Pons (tissue), 1 donor: Measurements from ENCODE around the gene ZNF836.
"Not testable (repeated sequence)": the region's sequence is repeated elsewhere in the genome, so short reads cannot be mapped to it uniquely, and the experiment has no call there.

Experiments used
- DNase-seq: peaks from one replicate; pipeline ENCODE4 v3.0.0-alpha.2; 2016; ENCODE audit warnings: low spot score

The ZNF836 gene

GRCh38 chr19:52171321-52172169, at the start of gene ZNF836:
Gene ZNF836, minus strand, starts transcription at chr19:52171621. Its CDS starts 3,549 bp downstream, at chr19:52168072.
- DNase-seq = peak; percentile 73

GRCh38 chr19:52221031-52221430, 49.6 kb upstream of the ZNF836 start:
- no peak for DNase-seq

DNA sequence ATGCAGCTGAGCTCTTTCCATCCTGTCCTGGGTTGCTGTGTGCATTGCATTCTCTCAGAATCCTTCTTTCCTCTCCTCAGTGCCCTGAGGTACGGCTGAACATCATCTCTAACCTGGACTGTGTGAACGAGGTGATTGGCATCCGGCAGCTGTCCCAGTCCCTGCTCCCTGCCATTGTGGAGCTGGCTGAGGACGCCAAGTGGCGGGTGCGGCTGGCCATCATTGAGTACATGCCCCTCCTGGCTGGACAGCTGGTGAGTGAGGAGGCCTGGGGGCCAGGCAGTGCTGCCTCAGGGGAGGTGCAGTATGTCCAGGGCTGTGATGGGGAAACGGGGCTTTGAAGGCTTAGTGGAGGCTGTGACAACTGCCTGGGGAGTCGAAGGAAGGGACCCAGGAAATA, 48.2 kb upstream of the ZNF836 start:
- DNase-seq = no peak

DNA sequence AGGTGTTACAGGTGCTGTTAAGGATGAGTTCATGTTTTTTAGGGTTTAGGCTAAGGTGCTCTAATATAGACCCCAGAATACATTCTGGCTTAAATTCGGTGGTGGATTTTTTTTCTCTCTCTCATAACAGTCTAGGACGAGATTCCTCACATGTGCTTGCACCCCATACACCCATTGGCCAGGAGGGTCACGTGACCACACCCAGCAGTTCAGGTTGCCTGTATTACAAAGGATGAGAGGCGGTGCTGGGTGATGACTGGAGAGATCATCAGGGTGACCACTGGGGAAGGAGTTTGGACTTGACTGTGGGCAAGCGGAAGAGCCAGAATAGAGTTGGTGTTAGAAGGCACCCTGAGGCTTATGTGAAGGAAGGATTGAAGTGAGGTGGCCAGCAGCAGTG, 46.2 kb upstream of the ZNF836 start:
- no peak for DNase-seq

GRCh38 chr19:52216401-52216800, 45.0 kb upstream of the ZNF836 start:
- no peak for DNase-seq

- DNase-seq = no peak
These were observed 42.8 kb upstream of the ZNF836 start for GRCh38 chr19:52214241-52214640.

DNA sequence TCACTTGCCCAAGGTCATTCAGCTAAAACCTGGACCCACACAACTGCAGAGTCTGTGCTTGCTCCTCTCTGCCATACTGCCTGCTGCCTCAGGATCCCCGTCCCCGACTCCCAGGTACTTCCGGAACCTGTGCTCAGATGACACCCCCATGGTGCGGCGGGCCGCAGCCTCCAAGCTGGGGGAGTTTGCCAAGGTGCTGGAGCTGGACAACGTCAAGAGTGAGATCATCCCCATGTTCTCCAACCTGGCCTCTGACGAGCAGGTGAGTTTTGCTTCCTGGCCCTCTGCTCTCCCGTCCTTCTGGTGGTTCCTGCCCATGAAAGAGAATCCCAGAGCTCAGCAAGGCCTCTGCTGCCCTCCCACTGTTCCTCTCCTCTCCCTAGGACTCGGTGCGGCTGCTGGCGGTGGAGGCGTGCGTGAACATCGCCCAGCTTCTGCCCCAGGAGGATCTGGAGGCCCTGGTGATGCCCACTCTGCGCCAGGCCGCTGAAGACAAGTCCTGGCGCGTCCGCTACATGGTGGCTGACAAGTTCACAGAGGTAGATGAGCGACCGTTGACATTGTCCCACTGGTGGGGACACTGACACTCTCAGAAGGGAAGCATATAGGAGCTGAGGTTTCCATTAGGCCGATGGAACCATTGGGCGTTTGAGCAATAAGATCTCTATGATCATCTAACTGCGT, 41.3 kb upstream of the ZNF836 start:
- DNase-seq = no peak

DNA sequence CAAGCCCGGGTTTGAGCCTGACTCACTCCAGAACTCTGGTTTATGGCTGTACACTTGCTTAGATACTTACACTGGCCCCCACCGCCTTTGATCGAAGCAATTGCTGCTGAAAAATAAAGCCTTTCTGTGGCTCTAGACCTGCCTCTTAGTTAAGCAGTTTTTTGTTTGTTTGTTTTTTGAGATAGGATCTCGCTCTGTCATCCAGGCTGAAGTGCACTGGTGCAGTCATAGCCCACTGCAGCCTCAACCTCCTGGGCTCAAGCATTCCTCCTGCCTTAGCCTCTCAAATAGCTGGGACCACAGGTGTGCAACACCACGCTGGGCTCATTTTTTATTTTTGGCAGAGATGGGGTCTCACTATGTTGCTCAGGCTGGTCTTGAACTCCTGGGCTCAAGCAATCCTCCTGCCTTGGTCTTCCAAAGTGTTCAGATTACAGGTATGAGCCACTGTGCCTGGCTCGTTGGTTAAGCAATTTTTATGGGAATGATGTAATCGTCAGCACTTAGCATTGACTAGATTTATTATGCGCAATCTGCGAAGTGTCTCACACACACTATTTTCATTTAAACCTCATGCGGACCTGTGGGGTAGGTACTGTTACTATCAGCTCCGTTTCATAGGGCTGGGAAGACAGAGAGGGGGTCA, 40.6 kb upstream of the ZNF836 start:
- no peak for DNase-seq

DNA sequence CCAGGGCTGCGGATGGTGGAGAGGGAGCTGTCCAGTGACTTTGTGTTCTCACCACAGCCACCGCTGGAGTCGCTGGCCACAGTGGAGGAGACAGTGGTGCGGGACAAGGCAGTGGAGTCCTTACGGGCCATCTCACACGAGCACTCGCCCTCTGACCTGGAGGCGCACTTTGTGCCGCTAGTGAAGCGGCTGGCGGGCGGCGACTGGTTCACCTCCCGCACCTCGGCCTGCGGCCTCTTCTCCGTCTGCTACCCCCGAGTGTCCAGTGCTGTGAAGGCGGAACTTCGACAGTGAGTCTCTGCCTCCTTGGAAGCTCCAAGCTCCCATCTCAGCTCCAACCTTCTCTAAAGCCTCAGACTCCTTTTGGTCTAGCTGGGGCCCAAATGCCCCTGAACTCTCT, 39.8 kb upstream of the ZNF836 start:
- DNase-seq = no peak

DNA sequence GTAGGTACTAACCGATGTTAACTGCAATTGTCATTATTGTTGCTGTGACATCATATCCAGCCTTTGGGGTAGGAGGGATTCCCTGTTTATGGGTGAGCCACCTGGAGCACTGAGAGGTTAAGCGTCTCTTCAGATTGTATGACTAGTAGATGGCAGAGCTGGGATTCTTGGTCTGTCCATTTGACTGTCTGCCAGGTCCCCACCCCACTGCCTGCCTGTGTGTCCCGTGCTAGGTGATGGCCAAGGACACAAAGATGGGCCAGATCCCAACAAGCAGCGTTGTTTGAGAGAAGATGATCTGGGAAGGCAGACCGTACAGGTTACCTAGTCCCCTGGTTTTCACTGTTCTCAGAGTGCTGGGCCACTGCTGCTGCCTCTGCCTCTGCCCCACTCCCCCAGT, 35.1 kb upstream of the ZNF836 start:
- no peak for DNase-seq

DNA sequence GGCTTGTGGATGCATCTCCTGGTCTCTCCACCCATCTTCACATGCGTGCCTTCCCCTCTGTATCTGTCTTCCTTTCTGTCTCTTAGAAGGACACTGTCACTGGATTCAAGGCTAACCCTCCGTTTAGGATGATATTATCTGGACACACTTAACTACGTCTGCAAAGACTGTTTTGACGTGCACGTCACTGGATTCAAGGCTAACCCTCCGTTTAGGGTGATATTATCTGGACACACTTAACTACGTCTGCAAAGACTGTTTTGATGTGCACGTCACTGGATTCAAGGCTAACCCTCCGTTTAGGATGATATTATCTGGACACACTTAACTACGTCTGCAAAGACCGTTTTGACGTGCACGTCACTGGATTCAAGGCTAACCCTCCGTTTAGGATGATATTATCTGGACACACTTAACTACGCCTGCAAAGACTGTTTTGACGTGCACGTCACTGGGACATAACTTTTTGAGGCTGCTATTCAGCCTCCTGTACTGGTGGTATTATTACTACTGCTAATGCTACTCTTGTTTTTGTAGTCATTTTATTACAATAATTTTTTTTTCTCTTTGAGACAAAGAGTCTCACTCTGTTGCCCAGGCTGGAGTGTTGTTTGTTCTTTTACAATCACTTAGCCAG, 29.5 kb upstream of the ZNF836 start:
- not testable (repeated sequence) for DNase-seq

DNA sequence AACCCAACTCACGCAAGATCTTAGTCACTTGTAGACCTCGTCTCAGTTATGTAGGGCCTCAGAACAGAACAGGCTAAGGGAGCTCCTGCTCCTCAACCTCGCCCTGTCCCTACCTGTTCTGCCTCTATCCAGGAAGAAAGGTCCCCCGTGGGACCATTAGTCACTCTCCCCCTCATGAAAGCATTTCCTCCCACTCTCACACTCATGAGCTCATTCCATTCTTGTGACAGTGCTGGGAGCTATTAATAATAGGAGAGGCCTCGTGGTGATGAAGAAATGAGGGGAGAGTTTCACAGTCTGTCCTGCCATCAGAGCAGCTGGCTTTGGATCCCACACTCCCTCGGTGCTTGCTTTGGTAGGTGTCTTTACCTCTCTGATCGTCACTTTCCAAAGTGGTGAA, 28.6 kb upstream of the ZNF836 start:
- DNase-seq = no peak

DNA sequence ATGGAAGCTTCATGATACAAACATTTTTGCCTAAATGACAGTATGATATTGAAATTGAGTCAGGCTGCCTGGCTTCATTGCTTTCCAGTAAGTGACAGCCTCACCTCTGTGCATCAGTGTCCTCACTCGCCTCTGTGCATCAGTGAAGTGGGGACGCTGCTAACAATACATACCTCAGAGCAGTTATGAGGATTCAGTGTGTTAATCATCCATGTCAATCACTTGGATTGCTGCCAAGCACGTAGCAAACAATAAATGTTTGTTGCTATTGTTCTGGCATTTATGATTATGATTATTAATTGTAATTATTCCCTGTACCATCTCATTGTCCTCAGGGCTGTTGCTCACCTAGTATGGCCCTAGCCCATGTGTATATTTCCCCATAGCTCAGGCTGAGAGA, 27.3 kb upstream of the ZNF836 start:
- DNase-seq = no peak

DNA sequence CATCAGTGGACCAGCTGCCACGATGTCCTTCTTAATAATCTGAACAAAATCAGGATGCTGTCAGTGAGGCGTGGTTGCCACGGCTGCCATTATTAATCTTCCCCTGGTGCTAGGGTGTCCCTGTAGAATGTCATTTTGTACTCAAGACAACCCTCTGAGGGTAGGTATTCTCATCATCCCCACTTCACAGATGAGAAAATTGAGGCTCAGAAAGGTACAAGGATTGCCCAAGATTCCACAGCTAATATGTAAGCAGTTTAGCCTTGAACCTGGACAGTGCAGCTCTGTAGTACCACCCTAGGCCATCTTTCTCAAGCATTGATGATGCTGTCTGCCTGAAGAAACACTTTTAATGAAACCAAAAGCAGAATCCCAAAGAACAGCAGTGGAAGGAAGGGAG, 26.5 kb upstream of the ZNF836 start:
- DNase-seq = no peak

DNA sequence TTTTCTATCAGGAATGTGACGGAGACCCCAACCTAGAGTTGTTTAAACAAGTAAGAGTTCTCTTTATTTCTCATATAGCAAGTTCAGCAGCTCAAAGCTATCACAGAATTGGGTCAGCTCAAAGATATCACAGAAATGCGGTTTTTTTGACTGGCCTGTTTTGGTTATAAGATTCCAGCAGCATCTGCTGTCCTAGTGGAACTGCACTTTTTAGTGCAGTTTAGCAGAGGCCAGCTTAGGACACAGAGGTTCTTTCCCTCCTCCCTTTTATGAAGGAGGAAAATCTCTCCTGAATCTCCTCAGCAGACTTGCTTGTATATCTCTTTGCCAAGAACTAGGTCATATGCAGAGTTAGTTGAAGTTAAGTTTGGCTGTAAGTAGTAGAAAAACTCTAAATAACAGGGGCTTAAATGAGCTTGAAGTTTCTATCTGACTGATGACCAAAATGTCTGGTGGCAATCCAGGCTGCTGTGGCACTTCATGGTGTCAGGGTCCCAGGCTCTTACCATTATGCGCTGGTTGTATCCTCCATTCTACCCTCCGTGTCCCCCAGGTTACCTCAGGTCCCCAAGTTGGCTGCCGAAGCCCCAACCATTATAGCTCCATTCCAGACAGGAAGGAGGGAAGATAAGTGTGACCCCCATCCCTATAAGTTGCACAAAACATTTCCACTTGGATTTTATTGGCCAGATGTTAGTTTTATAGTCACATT, 25.0 kb upstream of the ZNF836 start:
- no peak for DNase-seq

- DNase-seq = no peak
These were observed 20.5 kb upstream of the ZNF836 start for GRCh38 chr19:52191951-52192350.

- no peak for DNase-seq
These were observed 20.0 kb upstream of the ZNF836 start for GRCh38 chr19:52191389-52191788.

DNA sequence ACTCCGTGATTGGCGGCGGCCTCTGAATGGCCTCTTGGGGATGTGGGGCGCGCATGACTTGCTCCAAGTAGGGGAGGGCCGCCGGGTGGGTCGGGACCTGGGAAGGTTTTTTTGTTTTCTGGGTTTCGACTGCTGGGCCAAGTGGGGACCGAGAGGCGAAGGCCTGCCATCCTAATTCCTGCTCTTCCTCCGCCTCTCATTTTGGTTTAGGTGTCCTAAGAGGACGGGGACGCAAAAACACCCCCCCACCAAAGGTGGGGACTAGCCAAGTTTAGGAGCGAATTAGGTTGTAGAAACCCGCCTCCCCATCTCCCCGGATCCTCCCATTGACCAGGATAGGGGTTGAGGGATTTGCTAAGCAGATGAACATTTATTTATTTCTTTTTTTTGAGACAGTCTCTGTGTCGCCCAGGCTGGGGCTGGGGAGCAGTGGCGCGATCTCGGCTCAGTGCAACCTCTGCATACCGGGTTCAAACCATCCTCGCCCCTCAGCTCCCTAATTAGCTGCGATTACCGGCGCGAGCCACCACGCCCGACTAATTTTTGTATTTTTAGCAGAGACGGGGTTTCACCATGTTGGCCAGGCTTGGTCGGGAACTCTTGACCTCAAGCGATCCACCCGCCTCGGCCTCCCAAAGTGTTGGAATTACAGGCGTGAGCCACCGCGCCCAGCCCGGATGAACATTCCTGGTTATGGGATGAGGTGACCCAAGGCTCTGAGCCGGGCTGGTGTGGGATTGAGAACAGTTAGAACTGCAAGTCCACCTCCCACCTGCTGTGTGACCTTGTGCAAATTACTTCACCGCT, 19.3 kb upstream of the ZNF836 start:
- peak; percentile 22 for DNase-seq

DNA sequence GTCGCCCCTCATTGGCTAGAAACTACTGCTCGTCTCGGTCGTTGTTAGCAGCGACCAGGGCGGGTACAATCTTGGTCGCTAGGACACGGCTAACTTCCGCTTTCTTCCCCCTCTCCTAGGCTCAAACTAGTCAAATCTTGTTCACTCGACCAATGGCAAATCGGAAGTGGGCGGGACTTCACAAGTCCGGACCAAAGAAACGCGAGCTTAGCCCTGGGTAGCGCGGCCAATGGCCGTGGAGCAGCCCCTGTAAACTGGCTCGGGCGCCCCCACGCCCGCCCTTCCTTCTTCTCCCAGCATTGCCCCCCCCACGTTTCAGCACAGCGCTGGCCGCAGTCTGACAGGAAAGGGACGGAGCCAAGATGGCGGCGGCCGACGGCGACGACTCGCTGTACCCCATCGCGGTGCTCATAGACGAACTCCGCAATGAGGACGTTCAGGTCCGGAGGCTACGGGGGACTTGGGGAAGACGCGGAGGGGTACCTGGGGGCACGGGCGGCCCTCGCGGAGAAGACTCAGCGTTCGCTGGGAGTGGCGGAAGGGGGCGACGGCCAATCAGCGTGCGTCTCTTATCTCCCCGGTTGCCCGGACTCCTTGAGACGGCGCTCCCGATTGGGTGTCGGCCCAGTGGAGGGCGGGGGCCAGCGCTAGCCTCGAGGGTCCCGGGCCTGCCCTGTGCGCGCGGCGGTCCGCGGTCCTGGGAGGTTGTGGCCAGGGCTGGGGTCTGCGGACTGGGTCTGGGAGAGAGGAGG, 18.5 kb upstream of the ZNF836 start, which contains the start of gene PPP2R1A:
TSS of gene PPP2R1A (plus strand) at position 318 of the 752 bp plus-strand sequence. CDS start at position 363, 45 bp downstream.
- DNase-seq = peak; percentile 100
